ENCODE measurements around the gene ENPP7.

ENPP7 gene

GRCh38 chr17:79684132-79684985, 46.4 kb upstream of the ENPP7 start:
- no peak for TF ChIP-seq CTCF (IDR thresholded peaks at IDR 0.05; ENCODE audit: low read depth, low read length)
- TF ChIP-seq EZH2phosphoT487 (IDR thresholded peaks at IDR 0.05; ENCODE audit: low read depth) = no peak
- peaks cover 17% of the 10 kb centered on the region; the same call in 1 of the 2 replicates for H3K27me3 ChIP-seq (ENCODE audit: low read depth, low read length)

GRCh38 chr17:79685121-79685520, 45.6 kb upstream of the ENPP7 start:
- Histone ChIP-seq H4K20me1 (ENCODE audit: insufficient read depth, low read length) (no peaks in the 10 kb centered on the region), H2AFZ (ENCODE audit: low read depth, low read length) (no peak overlapping the region), H3K27me3 (ENCODE audit: low read depth, low read length) (peaks cover 19% of the 10 kb centered on the region; the same call in 1 of the 2 replicates)

More at GRCh38 chr17:79684132-79684985, 46.4 kb upstream of the ENPP7 start:
- no peak overlapping the region for H3K4me3 ChIP-seq (ENCODE audit: low read length)
- no peaks in the 10 kb centered on the region for H4K20me1 ChIP-seq (ENCODE audit: insufficient read depth, low read length)
- H3K4me2 ChIP-seq (ENCODE audit: low read length) = no peak overlapping the region
- H3K27ac ChIP-seq (ENCODE audit: low read length) = no peak overlapping the region
- H2AFZ ChIP-seq (ENCODE audit: low read depth, low read length) = no peak overlapping the region
- H3K36me3 ChIP-seq (replicated peaks; ENCODE audit: low read depth, low read length) = no peaks in the 10 kb centered on the region
- no peak overlapping the region for H3K9ac ChIP-seq (ENCODE audit: low read length)
- no peaks in the 10 kb centered on the region for H3K79me2 ChIP-seq (ENCODE audit: low read length)
- H3K9me3 ChIP-seq (ENCODE audit: insufficient read depth, low read length) = no peaks in the 10 kb centered on the region
- peaks cover under 1% of the 10 kb centered on the region; the same call in 1 of the 2 replicates for H3K4me1 ChIP-seq (ENCODE audit: low read length)

GRCh38 chr17:79686476-79686875, 44.3 kb upstream of the ENPP7 start:
- Histone ChIP-seq H4K20me1 (ENCODE audit: insufficient read depth, low read length) (no peaks in the 10 kb centered on the region), H3K27ac (ENCODE audit: low read length) (no peak overlapping the region), H3K9ac (ENCODE audit: low read length) (no peak overlapping the region), H3K27me3 (ENCODE audit: low read depth, low read length) (peaks cover 18% of the 10 kb centered on the region; the same call in 1 of the 2 replicates), H3K4me3 (ENCODE audit: low read length) (no peak overlapping the region), H3K4me2 (ENCODE audit: low read length) (no peak overlapping the region), H2AFZ (ENCODE audit: low read depth, low read length) (no peak overlapping the region), H3K36me3 (replicated peaks; ENCODE audit: low read depth, low read length) (no peaks in the 10 kb centered on the region), H3K9me3 (ENCODE audit: insufficient read depth, low read length) (no peaks in the 10 kb centered on the region), H3K79me2 (ENCODE audit: low read length) (no peaks in the 10 kb centered on the region), H3K4me1 (ENCODE audit: low read length) (peaks cover 2% of the 10 kb centered on the region; the same call in 1 of the 2 replicates)
- TF ChIP-seq EZH2phosphoT487 (IDR thresholded peaks at IDR 0.05; ENCODE audit: low read depth) (no peak), CTCF (IDR thresholded peaks at IDR 0.05; ENCODE audit: low read depth, low read length) (no peak)

More at GRCh38 chr17:79685121-79685520, 45.6 kb upstream of the ENPP7 start:
- peaks cover 2% of the 10 kb centered on the region; the same call in 1 of the 2 replicates for H3K4me1 ChIP-seq (ENCODE audit: low read length)
- no peak overlapping the region for H3K27ac ChIP-seq (ENCODE audit: low read length)
- no peaks in the 10 kb centered on the region for H3K36me3 ChIP-seq (replicated peaks; ENCODE audit: low read depth, low read length)
- TF ChIP-seq CTCF (IDR thresholded peaks at IDR 0.05; ENCODE audit: low read depth, low read length) = no peak
- no peak for TF ChIP-seq EZH2phosphoT487 (IDR thresholded peaks at IDR 0.05; ENCODE audit: low read depth)
- H3K4me2 ChIP-seq (ENCODE audit: low read length) = no peak overlapping the region
- no peaks in the 10 kb centered on the region for H3K79me2 ChIP-seq (ENCODE audit: low read length)
- no peaks in the 10 kb centered on the region for H3K9me3 ChIP-seq (ENCODE audit: insufficient read depth, low read length)
- no peak overlapping the region for H3K9ac ChIP-seq (ENCODE audit: low read length)
- H3K4me3 ChIP-seq (ENCODE audit: low read length) = no peak overlapping the region

- H3K4me1 ChIP-seq (ENCODE audit: low read length) = peaks cover 2% of the 10 kb centered on the region; the same call in 1 of the 2 replicates
- H2AFZ ChIP-seq (ENCODE audit: low read depth, low read length) = no peak overlapping the region
- H3K4me2 ChIP-seq (ENCODE audit: low read length) = no peak overlapping the region
- peaks cover 8% of the 10 kb centered on the region; the same call in 1 of the 2 replicates for H3K27me3 ChIP-seq (ENCODE audit: low read depth, low read length)
- TF ChIP-seq EZH2phosphoT487 (IDR thresholded peaks at IDR 0.05; ENCODE audit: low read depth) (no peak), CTCF (IDR thresholded peaks at IDR 0.05; ENCODE audit: low read depth, low read length) (no peak)
- H3K9ac ChIP-seq (ENCODE audit: low read length) = no peak overlapping the region
- no peaks in the 10 kb centered on the region for H3K9me3 ChIP-seq (ENCODE audit: insufficient read depth, low read length)
- H3K79me2 ChIP-seq (ENCODE audit: low read length) = no peaks in the 10 kb centered on the region
- no peaks in the 10 kb centered on the region for H3K36me3 ChIP-seq (replicated peaks; ENCODE audit: low read depth, low read length)
- no peak overlapping the region for H3K4me3 ChIP-seq (ENCODE audit: low read length)
- no peaks in the 10 kb centered on the region for H4K20me1 ChIP-seq (ENCODE audit: insufficient read depth, low read length)
- H3K27ac ChIP-seq (ENCODE audit: low read length) = no peak overlapping the region
These were observed 40.3 kb upstream of the ENPP7 start for GRCh38 chr17:79690466-79690865.
